KMS-11 (cell line): ENCODE measurements around the gene CDK17.

Experiments used
- H2AFZ ChIP-seq: fragments of 200-600 bp; sonication (generic); 2 replicates; pipeline ENCODE4 v1.6.1; 2016; ENCODE audit warnings: antibody characterized with exemption, mixed run types, low read depth
- H3K27ac ChIP-seq: fragments of 200-600 bp; sonication (generic); 2 replicates; pipeline ENCODE4 v1.6.1; 2016; ENCODE audit warnings: mild to moderate bottlenecking, mixed run types
- H3K27me3 ChIP-seq: fragments of 200-600 bp; sonication (generic); 2 replicates; pipeline ENCODE4 v1.6.1; 2017; ENCODE audit warnings: mild to moderate bottlenecking, low read depth, mixed run types, moderate library complexity; ENCODE audit not compliant: insufficient read depth
- H3K36me3 ChIP-seq: fragments of 200-600 bp; sonication (generic); 2 replicates; pipeline ENCODE4 v1.6.1; 2017; ENCODE audit warnings: mild to moderate bottlenecking, mixed run types; ENCODE audit not compliant: insufficient read depth
- H3K4me1 ChIP-seq: fragments of 200-600 bp; sonication (generic); 2 replicates; pipeline ENCODE4 v1.6.1; 2016; ENCODE audit warnings: mild to moderate bottlenecking, low read depth, mixed run types; ENCODE audit not compliant: poor library complexity, severe bottlenecking
- H3K4me2 ChIP-seq: fragments of 200-600 bp; sonication (generic); 2 replicates; pipeline ENCODE4 v1.7.0; 2016; ENCODE audit warnings: mild to moderate bottlenecking, mixed run types
- H3K4me3 ChIP-seq: fragments of 200-600 bp; sonication (generic); IDR thresholded peaks from 2 replicates; pipeline ENCODE4 v1.6.1; 2017; ENCODE audit warnings: low read depth, low read length, mixed read lengths; ENCODE audit not compliant: insufficient read depth
- H3K79me2 ChIP-seq: fragments of 200-600 bp; sonication (generic); 2 replicates; pipeline ENCODE4 v1.6.1; 2016; ENCODE audit warnings: low read depth, mixed run types; ENCODE audit not compliant: insufficient read depth
- H3K9ac ChIP-seq: fragments of 200-600 bp; sonication (generic); 2 replicates; pipeline ENCODE4 v1.6.1; 2016; ENCODE audit warnings: mild to moderate bottlenecking, mixed run types
- H4K20me1 ChIP-seq: fragments of 200-600 bp; sonication (generic); 2 replicates; pipeline ENCODE4 v1.6.1; 2016; ENCODE audit warnings: mild to moderate bottlenecking, mixed run types; ENCODE audit not compliant: insufficient read depth
- TF ChIP-seq, protein P1 (sequence below): fragments of 200-600 bp; sonication (generic); conservative IDR thresholded peaks from 2 replicates; pipeline ENCODE4 v1.6.1; 2017; ENCODE audit warnings: low read depth, mild to moderate bottlenecking, antibody characterized with exemption, low read length, moderate library complexity, mixed read lengths

CDK17 gene

DNA sequence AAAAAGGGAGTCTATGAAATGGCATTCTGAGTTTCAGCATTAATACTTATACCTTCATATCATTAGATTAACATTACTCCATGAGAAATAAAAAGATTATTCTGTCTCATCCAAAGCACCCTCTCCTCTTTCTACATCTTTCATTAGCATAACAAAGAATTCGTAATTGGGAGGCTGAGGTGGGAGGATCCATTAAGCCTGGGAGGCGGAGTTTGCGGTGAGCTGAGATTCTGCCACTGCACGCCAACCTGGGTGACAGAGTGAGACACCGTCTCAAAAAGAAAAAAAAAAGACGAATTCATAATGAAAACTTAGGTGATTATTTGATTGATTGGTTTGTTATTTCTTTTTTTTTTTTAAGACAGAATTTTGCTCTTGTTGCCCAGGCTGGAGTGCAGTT is 1.8 kb upstream of the CDK17 start:
- H3K27ac ChIP-seq: no peak overlapping the region
- peaks cover 35% of the 10 kb centered on the region for H3K4me1 ChIP-seq
- H3K9ac ChIP-seq: no peak overlapping the region
- peak overlapping the region; percentile 100; the same call in 1 of the 2 replicates for H3K4me2 ChIP-seq
- peaks cover 19% of the 10 kb centered on the region for H3K79me2 ChIP-seq
- H2AFZ ChIP-seq: 0 out of 2 replicates have a peak overlapping the region, but pooled peaks have one; percentile 97
- TF ChIP-seq, protein P1, sequence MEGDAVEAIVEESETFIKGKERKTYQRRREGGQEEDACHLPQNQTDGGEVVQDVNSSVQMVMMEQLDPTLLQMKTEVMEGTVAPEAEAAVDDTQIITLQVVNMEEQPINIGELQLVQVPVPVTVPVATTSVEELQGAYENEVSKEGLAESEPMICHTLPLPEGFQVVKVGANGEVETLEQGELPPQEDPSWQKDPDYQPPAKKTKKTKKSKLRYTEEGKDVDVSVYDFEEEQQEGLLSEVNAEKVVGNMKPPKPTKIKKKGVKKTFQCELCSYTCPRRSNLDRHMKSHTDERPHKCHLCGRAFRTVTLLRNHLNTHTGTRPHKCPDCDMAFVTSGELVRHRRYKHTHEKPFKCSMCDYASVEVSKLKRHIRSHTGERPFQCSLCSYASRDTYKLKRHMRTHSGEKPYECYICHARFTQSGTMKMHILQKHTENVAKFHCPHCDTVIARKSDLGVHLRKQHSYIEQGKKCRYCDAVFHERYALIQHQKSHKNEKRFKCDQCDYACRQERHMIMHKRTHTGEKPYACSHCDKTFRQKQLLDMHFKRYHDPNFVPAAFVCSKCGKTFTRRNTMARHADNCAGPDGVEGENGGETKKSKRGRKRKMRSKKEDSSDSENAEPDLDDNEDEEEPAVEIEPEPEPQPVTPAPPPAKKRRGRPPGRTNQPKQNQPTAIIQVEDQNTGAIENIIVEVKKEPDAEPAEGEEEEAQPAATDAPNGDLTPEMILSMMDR: no peak
- no peaks in the 10 kb centered on the region for H3K27me3 ChIP-seq
- no peak overlapping the region for H3K4me3 ChIP-seq
- H4K20me1 ChIP-seq: no peaks in the 10 kb centered on the region
- no peaks in the 10 kb centered on the region for H3K36me3 ChIP-seq

DNA sequence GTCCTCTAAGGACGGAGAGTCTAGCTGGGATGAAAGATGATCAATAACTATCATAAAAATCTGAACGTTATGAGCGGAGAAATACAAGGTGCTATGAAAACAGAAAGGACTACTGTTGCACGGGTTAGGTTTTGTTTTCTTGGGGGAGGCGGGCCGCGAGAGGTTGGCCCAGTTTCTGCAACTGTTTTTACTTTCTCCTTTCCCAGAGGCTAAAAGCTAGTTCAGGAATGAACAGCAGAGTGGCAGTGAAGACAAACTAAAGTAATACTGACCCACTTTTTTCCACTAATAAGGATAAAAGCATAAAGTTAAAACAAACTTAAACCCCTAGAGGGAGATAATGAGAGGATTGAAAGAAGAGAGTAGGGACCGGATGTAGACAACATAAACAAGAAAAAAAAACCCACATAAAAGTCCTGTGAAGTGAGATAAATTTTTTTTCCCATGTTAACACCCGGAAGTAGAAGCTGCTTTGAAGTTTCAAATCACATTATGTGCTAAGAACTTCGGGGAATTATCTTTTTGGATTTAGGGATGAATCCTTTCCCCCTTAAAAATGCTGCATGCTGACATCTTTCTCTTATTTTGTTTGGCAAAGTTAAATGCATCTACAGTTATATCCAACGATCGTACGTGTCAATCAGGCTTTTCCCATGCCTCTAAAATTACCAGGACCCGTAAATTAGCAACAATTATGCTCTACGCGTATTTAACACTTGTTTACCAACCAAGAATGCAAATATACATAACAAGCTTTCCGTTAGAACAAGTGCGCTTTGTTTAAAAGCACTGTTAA is 1.0 kb upstream of the CDK17 start:
- peak overlapping the region; percentile 64 for H3K27ac ChIP-seq
- peaks cover 26% of the 10 kb centered on the region for H3K79me2 ChIP-seq
- peak overlapping the region; percentile 100 for H3K4me2 ChIP-seq
- peak overlapping the region; percentile 53; the same call in 1 of the 2 replicates for H3K9ac ChIP-seq
- H3K4me3 ChIP-seq: no peak overlapping the region
- no peaks in the 10 kb centered on the region for H4K20me1 ChIP-seq
- no peaks in the 10 kb centered on the region for H3K36me3 ChIP-seq
- TF ChIP-seq, protein P1: peak; percentile 73
- H2AFZ ChIP-seq: peak overlapping the region; percentile 97
- peaks cover 42% of the 10 kb centered on the region for H3K4me1 ChIP-seq
- H3K27me3 ChIP-seq: no peaks in the 10 kb centered on the region

GRCh38 chr12:96400631-96401075 is 414 bp upstream of the CDK17 start:
- H3K4me3 ChIP-seq: no peak overlapping the region
- peak overlapping the region; percentile 100 for H3K4me2 ChIP-seq
- peak overlapping the region; percentile 53; the same call in 1 of the 2 replicates for H3K9ac ChIP-seq
- H3K27me3 ChIP-seq: no peaks in the 10 kb centered on the region
- peak overlapping the region; percentile 64 for H3K27ac ChIP-seq
- peaks cover 48% of the 10 kb centered on the region for H3K4me1 ChIP-seq
- TF ChIP-seq, protein P1: no peak
- no peaks in the 10 kb centered on the region for H3K36me3 ChIP-seq
- no peaks in the 10 kb centered on the region for H4K20me1 ChIP-seq
- peak overlapping the region; percentile 97 for H2AFZ ChIP-seq
- H3K79me2 ChIP-seq: peaks cover 33% of the 10 kb centered on the region

GRCh38 chr12:96399120-96399918 is 920 bp downstream of the CDK17 start:
- Histone ChIP-seq H3K79me2 (peaks cover 44% of the 10 kb centered on the region), H3K27ac (peak overlapping the region; percentile 97), H3K9ac (peak overlapping the region; percentile 91), H3K4me1 (peaks cover 45% of the 10 kb centered on the region), H3K4me2 (peak overlapping the region; percentile 70), H4K20me1 (no peaks in the 10 kb centered on the region), H3K36me3 (no peaks in the 10 kb centered on the region), H2AFZ (peak overlapping the region; percentile 55), H3K27me3 (no peaks in the 10 kb centered on the region), H3K4me3 (no peak overlapping the region)
- TF ChIP-seq, protein P1: no peak
